ENCODE results near the gene TANK.

Gene TANK

DNA sequence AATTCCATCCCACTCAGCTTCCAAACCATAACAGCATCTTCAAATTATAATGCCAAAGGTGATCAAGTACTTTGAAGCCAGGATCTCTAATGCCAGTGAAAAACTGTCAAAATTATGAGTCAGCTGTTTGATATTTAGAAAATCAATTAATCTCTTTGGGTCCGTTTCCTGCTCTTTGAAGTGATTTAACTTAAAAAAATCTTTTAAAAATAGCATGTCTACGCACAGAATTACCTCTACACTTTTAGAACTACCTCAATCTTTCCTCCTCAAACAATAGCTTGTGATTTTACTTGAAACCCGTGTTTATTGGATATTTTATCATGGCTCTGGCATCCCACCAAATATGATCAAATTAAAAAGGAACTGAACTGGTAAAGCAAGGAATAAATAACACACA lies 31.3 kb upstream of the TANK start:
- no peak overlapping the region for H3K4me3 ChIP-seq (ENCODE audit: low read depth in 1 of 2, low read length in 2 of 2)
- DNase-seq (no peak), ATAC-seq (ENCODE audit: insufficient read depth, low read depth) (no peak)
- H3K27ac ChIP-seq (ENCODE audit: low read length), result no peak overlapping the region
- no peak overlapping the region for H3K9ac ChIP-seq (ENCODE audit: low read depth, low read length)
- H3K9me3 ChIP-seq (ENCODE audit: insufficient read depth, low read length, severe bottlenecking), result no peaks in the 10 kb centered on the region
- no peak overlapping the region for H2AFZ ChIP-seq (ENCODE audit: low read depth, low read length)
- no peaks in the 10 kb centered on the region for H3K36me3 ChIP-seq (ENCODE audit: insufficient read depth, low read length)
- H3K4me1 ChIP-seq (ENCODE audit: insufficient read depth, low read length), result no peaks in the 10 kb centered on the region
- no peaks in the 10 kb centered on the region for H3K27me3 ChIP-seq (ENCODE audit: insufficient read depth, low read length, poor library complexity)
- no peaks in the 10 kb centered on the region for H3K79me2 ChIP-seq (ENCODE audit: insufficient read depth, low read length)
- TF ChIP-seq, protein P1, sequence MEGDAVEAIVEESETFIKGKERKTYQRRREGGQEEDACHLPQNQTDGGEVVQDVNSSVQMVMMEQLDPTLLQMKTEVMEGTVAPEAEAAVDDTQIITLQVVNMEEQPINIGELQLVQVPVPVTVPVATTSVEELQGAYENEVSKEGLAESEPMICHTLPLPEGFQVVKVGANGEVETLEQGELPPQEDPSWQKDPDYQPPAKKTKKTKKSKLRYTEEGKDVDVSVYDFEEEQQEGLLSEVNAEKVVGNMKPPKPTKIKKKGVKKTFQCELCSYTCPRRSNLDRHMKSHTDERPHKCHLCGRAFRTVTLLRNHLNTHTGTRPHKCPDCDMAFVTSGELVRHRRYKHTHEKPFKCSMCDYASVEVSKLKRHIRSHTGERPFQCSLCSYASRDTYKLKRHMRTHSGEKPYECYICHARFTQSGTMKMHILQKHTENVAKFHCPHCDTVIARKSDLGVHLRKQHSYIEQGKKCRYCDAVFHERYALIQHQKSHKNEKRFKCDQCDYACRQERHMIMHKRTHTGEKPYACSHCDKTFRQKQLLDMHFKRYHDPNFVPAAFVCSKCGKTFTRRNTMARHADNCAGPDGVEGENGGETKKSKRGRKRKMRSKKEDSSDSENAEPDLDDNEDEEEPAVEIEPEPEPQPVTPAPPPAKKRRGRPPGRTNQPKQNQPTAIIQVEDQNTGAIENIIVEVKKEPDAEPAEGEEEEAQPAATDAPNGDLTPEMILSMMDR (IDR thresholded peaks at IDR 0.05; ENCODE audit: borderline replicate concordance, extremely low read depth, low read length, poor library complexity, severe bottlenecking), result no peak
- no peak for TF ChIP-seq EZH2 (IDR thresholded peaks at IDR 0.05; ENCODE audit: borderline replicate concordance, low read depth, low read length, severe bottlenecking)
- no peak overlapping the region for H3K4me2 ChIP-seq (ENCODE audit: insufficient read depth, low read length)
- no peaks in the 10 kb centered on the region for H4K20me1 ChIP-seq (ENCODE audit: insufficient read depth, low read length)

- ATAC-seq (ENCODE audit: insufficient read depth, low read depth), result no peak
- Histone ChIP-seq H2AFZ (ENCODE audit: low read depth, low read length) (no peak overlapping the region), H3K4me2 (ENCODE audit: insufficient read depth, low read length) (no peak overlapping the region), H3K4me1 (ENCODE audit: insufficient read depth, low read length) (no peaks in the 10 kb centered on the region), H3K4me3 (ENCODE audit: low read depth in 1 of 2, low read length in 2 of 2) (no peak overlapping the region), H3K27ac (ENCODE audit: low read length) (no peak overlapping the region), H3K36me3 (ENCODE audit: insufficient read depth, low read length) (no peaks in the 10 kb centered on the region), H3K79me2 (ENCODE audit: insufficient read depth, low read length) (no peaks in the 10 kb centered on the region), H3K9me3 (ENCODE audit: insufficient read depth, low read length, severe bottlenecking) (no peaks in the 10 kb centered on the region), H3K27me3 (ENCODE audit: insufficient read depth, low read length, poor library complexity) (no peaks in the 10 kb centered on the region), H4K20me1 (ENCODE audit: insufficient read depth, low read length) (no peaks in the 10 kb centered on the region), H3K9ac (ENCODE audit: low read depth, low read length) (no peak overlapping the region)
- TF ChIP-seq EZH2 (IDR thresholded peaks at IDR 0.05; ENCODE audit: borderline replicate concordance, low read depth, low read length, severe bottlenecking), result no peak
- TF ChIP-seq, protein P1 (IDR thresholded peaks at IDR 0.05; ENCODE audit: borderline replicate concordance, extremely low read depth, low read length, poor library complexity, severe bottlenecking), result no peak
- no peak for DNase-seq
Observed at GRCh38 chr2:161130354-161130753, 29.9 kb upstream of the TANK start.

DNA sequence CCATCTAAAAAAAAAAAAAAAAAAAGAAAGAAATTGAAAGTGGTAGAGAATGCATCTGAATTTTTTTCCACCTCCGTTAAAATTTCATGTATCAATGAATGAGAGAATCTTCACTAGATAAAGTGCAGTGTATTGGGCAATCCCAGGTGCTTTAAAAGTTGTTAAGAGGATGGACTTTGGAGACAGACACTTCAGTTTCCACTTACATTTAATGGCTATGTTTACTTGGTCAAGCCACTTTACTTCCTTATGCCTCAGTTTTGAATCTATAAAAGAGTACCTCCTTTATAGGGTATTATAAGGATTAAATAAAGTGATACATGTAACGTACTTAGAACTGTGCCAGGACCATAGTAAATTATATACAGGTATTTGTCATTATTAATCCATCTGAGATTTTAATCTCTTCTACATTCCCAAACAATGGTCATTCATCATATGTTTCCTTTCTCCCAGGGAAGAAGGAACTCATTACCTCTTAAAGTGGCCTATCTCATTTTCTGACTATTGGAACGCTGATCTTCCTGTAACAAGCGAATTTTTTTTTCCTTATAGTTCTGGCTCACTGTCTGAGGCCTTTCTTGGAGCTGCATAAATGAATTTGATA lies 29.1 kb upstream of the TANK start:
- TF ChIP-seq, protein P1 (IDR thresholded peaks at IDR 0.05; ENCODE audit: borderline replicate concordance, extremely low read depth, low read length, poor library complexity, severe bottlenecking), result no peak
- TF ChIP-seq EZH2 (IDR thresholded peaks at IDR 0.05; ENCODE audit: borderline replicate concordance, low read depth, low read length, severe bottlenecking), result no peak
- Histone ChIP-seq H3K4me2 (ENCODE audit: insufficient read depth, low read length) (no peak overlapping the region), H3K36me3 (ENCODE audit: insufficient read depth, low read length) (no peaks in the 10 kb centered on the region), H3K4me1 (ENCODE audit: insufficient read depth, low read length) (no peaks in the 10 kb centered on the region), H3K9ac (ENCODE audit: low read depth, low read length) (no peak overlapping the region), H3K4me3 (ENCODE audit: low read depth in 1 of 2, low read length in 2 of 2) (no peak overlapping the region), H3K9me3 (ENCODE audit: insufficient read depth, low read length, severe bottlenecking) (no peaks in the 10 kb centered on the region), H4K20me1 (ENCODE audit: insufficient read depth, low read length) (no peaks in the 10 kb centered on the region), H3K79me2 (ENCODE audit: insufficient read depth, low read length) (no peaks in the 10 kb centered on the region), H2AFZ (ENCODE audit: low read depth, low read length) (no peak overlapping the region), H3K27me3 (ENCODE audit: insufficient read depth, low read length, poor library complexity) (no peaks in the 10 kb centered on the region), H3K27ac (ENCODE audit: low read length) (no peak overlapping the region)
- ATAC-seq (ENCODE audit: insufficient read depth, low read depth) (no peak), DNase-seq (no peak)
